Measurements from ENCODE around the gene IL2RG. TPM values are rescaled to one million over a fixed set of nuclear protein-coding genes. Genes with fewer than 3 reads are reported as not detected.

IL2RG gene
- total and polyA plus RNA-seq, 8 donors: 0.19 to 4.4 (median 1.4) TPM

DNA sequence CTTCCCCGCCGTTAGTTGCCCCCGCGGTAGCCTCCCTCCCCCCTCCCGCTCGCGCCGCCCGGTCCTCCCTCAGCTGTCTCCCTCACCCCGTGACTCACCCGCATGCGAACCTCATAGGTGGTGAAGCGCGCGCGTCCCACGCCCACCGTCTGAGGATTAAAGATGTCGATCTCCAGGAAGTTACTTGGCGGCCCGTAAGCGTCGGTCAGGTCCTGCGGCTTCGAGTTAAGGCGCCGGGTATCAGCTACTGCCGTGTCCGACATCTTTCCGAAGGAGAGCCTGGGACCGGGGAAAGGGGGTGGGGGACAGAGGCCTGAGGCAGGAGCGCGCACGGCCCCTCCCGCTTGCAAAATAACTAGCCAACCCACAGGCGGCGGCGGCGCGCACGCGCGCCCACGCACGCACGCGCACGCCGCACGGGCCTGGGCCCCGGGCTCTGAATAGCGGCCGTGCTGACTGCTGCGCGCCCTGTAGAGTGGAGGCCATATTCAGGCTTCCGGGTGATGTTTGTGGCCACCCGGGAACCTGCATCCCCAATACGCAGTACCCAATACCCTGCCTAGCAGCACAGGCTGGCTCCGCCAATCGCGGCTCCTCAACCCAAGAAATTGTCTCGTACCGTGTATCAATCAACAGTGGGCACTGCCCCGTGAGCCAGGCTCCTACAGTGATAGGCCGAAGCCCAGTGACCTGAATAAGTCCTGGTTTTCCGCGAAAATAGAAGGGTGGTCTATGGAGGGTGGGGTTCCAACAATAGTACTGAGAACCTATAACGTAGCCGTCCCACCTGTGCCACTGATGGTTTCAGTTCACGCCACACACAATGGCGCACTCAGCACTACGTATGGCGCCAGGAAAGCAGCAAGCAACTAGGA is 43.1 kb downstream of the IL2RG start, which contains the start of gene SNX12:
Gene SNX12 (minus strand): TSS at position 291 of the 875 bp plus-strand sequence. CDS start 28 bp downstream, at position 263.
- H3K27me3 ChIP-seq: peaks cover 0 to 7% (median 0%) of the 10 kb centered on the region in 4 donors
- ATAC-seq: peak; percentile 97 to 99 (median 98)
- H3K4me3 ChIP-seq: peak within 1 kb of the TSS; percentile 26 to 57 (median 40)
- FAIRE-seq: peak; percentile 93
- H3K9me3 ChIP-seq: no peaks in the 10 kb centered on the region
- WGBS, 2 donors: 0 to 33% methylated on average over 64 to 73 of the region's 73 CpGs
- no peaks in the 10 kb centered on the region for H3K4me1 ChIP-seq
- intact Hi-C loops (cut with DNase I): no loop called here
- no peaks in the 10 kb centered on the region for H3K36me3 ChIP-seq
- DNase-seq: peak; percentile 88 to 95 (median 92)
- TF ChIP-seq, protein P1, sequence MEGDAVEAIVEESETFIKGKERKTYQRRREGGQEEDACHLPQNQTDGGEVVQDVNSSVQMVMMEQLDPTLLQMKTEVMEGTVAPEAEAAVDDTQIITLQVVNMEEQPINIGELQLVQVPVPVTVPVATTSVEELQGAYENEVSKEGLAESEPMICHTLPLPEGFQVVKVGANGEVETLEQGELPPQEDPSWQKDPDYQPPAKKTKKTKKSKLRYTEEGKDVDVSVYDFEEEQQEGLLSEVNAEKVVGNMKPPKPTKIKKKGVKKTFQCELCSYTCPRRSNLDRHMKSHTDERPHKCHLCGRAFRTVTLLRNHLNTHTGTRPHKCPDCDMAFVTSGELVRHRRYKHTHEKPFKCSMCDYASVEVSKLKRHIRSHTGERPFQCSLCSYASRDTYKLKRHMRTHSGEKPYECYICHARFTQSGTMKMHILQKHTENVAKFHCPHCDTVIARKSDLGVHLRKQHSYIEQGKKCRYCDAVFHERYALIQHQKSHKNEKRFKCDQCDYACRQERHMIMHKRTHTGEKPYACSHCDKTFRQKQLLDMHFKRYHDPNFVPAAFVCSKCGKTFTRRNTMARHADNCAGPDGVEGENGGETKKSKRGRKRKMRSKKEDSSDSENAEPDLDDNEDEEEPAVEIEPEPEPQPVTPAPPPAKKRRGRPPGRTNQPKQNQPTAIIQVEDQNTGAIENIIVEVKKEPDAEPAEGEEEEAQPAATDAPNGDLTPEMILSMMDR (IDR thresholded peaks at IDR 0.05): no peak
- peak within 1 kb of the TSS in 3 of 4 donors; percentile 16 to 73 (median 71) for H3K27ac ChIP-seq

GRCh38 chrX:71067712-71068043 is 43.7 kb downstream of the IL2RG start:
- H3K9me3 ChIP-seq: no peaks in the 10 kb centered on the region
- no peaks in the 10 kb centered on the region for H3K36me3 ChIP-seq
- FAIRE-seq: no peak
- intact Hi-C loops (cut with DNase I): no loop called here
- peak overlapping the region in 3 of 4 donors; percentile 16 to 73 (median 70) for H3K27ac ChIP-seq
- DNase-seq: no peak
- peak; percentile 1 to 5 (median 4) for ATAC-seq
- no peaks in the 10 kb centered on the region for H3K4me1 ChIP-seq
- TF ChIP-seq, protein P1 (IDR thresholded peaks at IDR 0.05): no peak
- WGBS, 2 donors: 1 to 26% methylated on average over 10 of the region's 10 CpGs
- peaks cover 0 to 7% (median 0%) of the 10 kb centered on the region in 4 donors for H3K27me3 ChIP-seq
- H3K4me3 ChIP-seq: peak overlapping the region; percentile 26 to 57 (median 40)

- Histone ChIP-seq H3K36me3 (no peaks in the 10 kb centered on the region), H3K27ac (peak overlapping the region in 1 of 4 donors; percentile 73), H3K27me3 (peaks cover 0 to 7% (median 0%) of the 10 kb centered on the region in 4 donors), H3K9me3 (no peaks in the 10 kb centered on the region), H3K4me1 (no peaks in the 10 kb centered on the region), H3K4me3 (peak overlapping the region in 3 of 4 donors; percentile 33 to 57 (median 47))
- TF ChIP-seq, protein P1 (IDR thresholded peaks at IDR 0.05): no peak
- intact Hi-C loops (cut with DNase I): no loop called here
- WGBS, 2 donors: 8 to 22% methylated on average over 2 of the region's 2 CpGs
- no peak for DNase-seq
- no peak for FAIRE-seq
- ATAC-seq: no peak
Observed at GRCh38 chrX:71067089-71067488, 44.3 kb downstream of the IL2RG start.

DNA sequence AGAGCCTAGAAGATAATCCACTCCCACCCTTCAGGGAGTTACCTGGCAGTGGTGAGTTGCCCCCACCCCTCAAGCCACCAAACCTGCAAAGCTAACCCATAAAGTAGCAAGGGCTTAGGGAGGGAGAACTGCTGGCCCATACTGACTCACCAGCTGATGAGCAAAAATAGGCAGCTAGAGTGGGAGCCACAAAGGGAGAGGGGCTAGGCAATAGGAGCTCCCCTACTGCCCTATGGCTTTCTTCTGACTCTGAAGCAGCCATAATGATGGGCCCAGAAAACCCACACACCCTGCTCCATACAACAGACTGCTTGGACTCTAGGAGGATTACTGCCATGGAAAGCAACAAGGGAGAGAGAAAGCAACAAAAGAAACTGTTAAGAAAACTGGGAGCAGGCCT is 51.2 kb downstream of the IL2RG start:
- Histone ChIP-seq H3K27ac (no peak overlapping the region), H3K4me3 (no peak overlapping the region), H3K27me3 (no peaks in the 10 kb centered on the region), H3K36me3 (peaks cover 0 to 9% (median 0%) of the 10 kb centered on the region in 3 donors), H3K9me3 (no peaks in the 10 kb centered on the region), H3K4me1 (no peaks in the 10 kb centered on the region)
- ATAC-seq: no peak
- DNase-seq: no peak
- TF ChIP-seq, protein P1 (IDR thresholded peaks at IDR 0.05): no peak
- FAIRE-seq: no peak
- intact Hi-C loops (cut with DNase I): no loop called here

Measured in pancreas (tissue), 10 donors.